GM23338 (cell line): ENCODE measurements around the gene ADAMTSL5. TPM values are rescaled to one million over a fixed set of nuclear protein-coding genes. Genes with fewer than 3 reads are reported as not detected.

ENCODE experiments used
- ATAC-seq: fragments of 200-7000 bp; cut with Tn5 transposase; 3 replicates; pipeline ENCODE4 v1.9.1; 2020
- DNase-seq: peaks from one replicate; pipeline ENCODE4 v3.0.0-alpha.2; 2015; ENCODE audit warnings: low spot score
- H2AFZ ChIP-seq: fragments of 200-600 bp; sonication (generic); 2 replicates; pipeline ENCODE4 v1.8.0; 2016; ENCODE audit warnings: antibody characterized with exemption, mild to moderate bottlenecking, moderate library complexity
- H3F3A ChIP-seq: fragments of 200-600 bp; sonication (generic); replicated peaks from 2 replicates; pipeline ENCODE4 v1.8.0; 2017; ENCODE audit warnings: antibody characterized with exemption, mixed run types, low read depth
- H3K27ac ChIP-seq: fragments of 200-600 bp; sonication (generic); 2 replicates; pipeline ENCODE4 v1.6.1; 2016; ENCODE audit warnings: low read depth
- H3K27me3 ChIP-seq: fragments of 200-600 bp; sonication (generic); 2 replicates; pipeline ENCODE4 v1.8.0; 2016; ENCODE audit warnings: mild to moderate bottlenecking, mixed run types, moderate library complexity; ENCODE audit not compliant: insufficient read depth
- H3K36me3 ChIP-seq: fragments of 200-600 bp; sonication (generic); 2 replicates; pipeline ENCODE4 v1.8.0; 2016; ENCODE audit warnings: mild to moderate bottlenecking; ENCODE audit not compliant: insufficient read depth
- H3K4me1 ChIP-seq: fragments of 200-600 bp; sonication (generic); 2 replicates; pipeline ENCODE4 v1.8.0; 2016; ENCODE audit warnings: mild to moderate bottlenecking, moderate library complexity; ENCODE audit not compliant: insufficient read depth
- H3K4me2 ChIP-seq: fragments of 200-600 bp; sonication (generic); 2 replicates; pipeline ENCODE4 v1.7.1; 2017; ENCODE audit warnings: mixed run types
- H3K4me3 ChIP-seq: fragments of 200-600 bp; sonication (generic); 2 replicates; pipeline ENCODE4 v1.6.1; 2016; ENCODE audit warnings: mixed run types
- H3K79me2 ChIP-seq: fragments of 200-600 bp; sonication (generic); replicated peaks from 2 replicates; pipeline ENCODE4 v1.8.0; 2017; ENCODE audit warnings: mild to moderate bottlenecking; ENCODE audit not compliant: insufficient read depth
- H3K9me2 ChIP-seq: fragments of 200-600 bp; sonication (generic); 2 replicates; pipeline ENCODE4 v1.8.0; 2017; ENCODE audit not compliant: insufficient read depth
- H4K20me1 ChIP-seq: fragments of 200-600 bp; sonication (generic); replicated peaks from 2 replicates; pipeline ENCODE4 v1.8.0; 2017; ENCODE audit warnings: mild to moderate bottlenecking; ENCODE audit not compliant: insufficient read depth
- H3K27ac Mint-ChIP-seq: 2 replicates; pipeline ENCODE4 v1.8.0; 2020; ENCODE audit warnings: inconsistent platforms, mild to moderate bottlenecking, moderate library complexity, mixed read lengths
- H3K27me3 Mint-ChIP-seq: 3 replicates; pipeline ENCODE4 v1.8.0; 2022; ENCODE audit warnings: low read depth, mild to moderate bottlenecking, moderate library complexity, mixed read lengths, inconsistent platforms; ENCODE audit not compliant: insufficient read depth, poor library complexity
- H3K36me3 Mint-ChIP-seq: 3 replicates; pipeline ENCODE4 v1.8.0; 2021; ENCODE audit warnings: low read depth, mild to moderate bottlenecking, inconsistent platforms, moderate library complexity, mixed read lengths
- H3K4me1 Mint-ChIP-seq: 3 replicates; pipeline ENCODE4 v1.8.0; 2020; ENCODE audit warnings: mild to moderate bottlenecking, inconsistent platforms, mixed read lengths
- H3K4me3 Mint-ChIP-seq: 3 replicates; pipeline ENCODE4 v1.8.0; 2021; ENCODE audit warnings: moderate library complexity, mild to moderate bottlenecking, inconsistent platforms, mixed read lengths
- H3K9me3 Mint-ChIP-seq: 3 replicates; pipeline ENCODE4 v1.8.0; 2020; ENCODE audit warnings: moderate library complexity, mild to moderate bottlenecking, inconsistent platforms, mixed read lengths
- CTCF ChIP-seq, 2 experiments: fragments of 200-600 bp in 1 of 2; sonication (generic) in 1 of 2; conservative IDR thresholded peaks; 2 replicates each; pipeline versions ENCODE4 v1.5.1 to v1.6.1; 2016 to 2017; ENCODE audit warnings: antibody characterized with exemption in 2 of 2, low read depth in 2 of 2, mild to moderate bottlenecking in 2 of 2, moderate library complexity in 1 of 2
- EZH2 ChIP-seq: fragments of 200-600 bp; sonication (generic); IDR thresholded peaks from one replicate; pipeline ENCODE4 v1.8.0; 2017; ENCODE audit warnings: antibody characterized with exemption, mild to moderate bottlenecking, low read depth; ENCODE audit not compliant: unreplicated experiment
- EZH2phosphoT487 ChIP-seq: fragments of 200-600 bp; sonication (generic); IDR thresholded peaks from one replicate; pipeline ENCODE4 v1.8.1; 2018; ENCODE audit warnings: antibody characterized with exemption; ENCODE audit not compliant: unreplicated experiment
- JUNB ChIP-seq: IDR thresholded peaks from one replicate; pipeline ENCODE4 v1.6.1; 2016; ENCODE audit warnings: antibody characterized with exemption; ENCODE audit not compliant: unreplicated experiment
- NANOG ChIP-seq: IDR thresholded peaks from 2 replicates; pipeline ENCODE4 v1.6.1; 2016; ENCODE audit warnings: antibody characterized with exemption, borderline replicate concordance
- STAT1 ChIP-seq: IDR thresholded peaks from one replicate; pipeline ENCODE4 v1.6.1; 2016; ENCODE audit warnings: antibody characterized with exemption; ENCODE audit not compliant: unreplicated experiment
- ZNF114 ChIP-seq: fragments of 250-450 bp; sonication (Bioruptor Pico); IDR thresholded peaks from 2 replicates; pipeline ENCODE4 v1.5.0; 2020; ENCODE audit warnings: mild to moderate bottlenecking, moderate library complexity
- ZNF331 ChIP-seq: fragments of 250-450 bp; sonication (Bioruptor Pico); IDR thresholded peaks from 2 replicates; pipeline ENCODE4 v1.5.0; 2020; ENCODE audit warnings: low read depth, mild to moderate bottlenecking, moderate library complexity
- polyA plus RNA-seq: library from polyadenylated mRNA; unstranded; fragments of >200 nt; fragmentation: Nextera tagmentation; extraction: Ambion mirVana; gene quantifications from 2 replicates; pipeline ENCODE4 v1.2.1, GENCODE V29; 2016
- total RNA-seq: library from RNA; depleted of rRNA; stranded (reverse); fragments of >200 nt; shearing (Covaris generic); gene quantifications from 2 replicates; pipeline ENCODE4 v1.2.3, GENCODE V29; 2014
- TF ChIP-seq, protein P1 (sequence below): IDR thresholded peaks from 2 replicates; pipeline ENCODE4 v1.6.1; 2016; ENCODE audit warnings: antibody characterized with exemption
- TF ChIP-seq, protein P2 (sequence below): fragments of 250-450 bp; sonication (Bioruptor Pico); IDR thresholded peaks from 2 replicates; pipeline ENCODE4 v1.5.0; 2020; ENCODE audit warnings: mild to moderate bottlenecking, moderate library complexity

The ADAMTSL5 gene
- total and polyA plus RNA-seq, 2 experiments from 2014 or later = 0.10 to 0.97 TPM

- H3K9me3 Mint-ChIP-seq = peaks cover 5% of the 10 kb centered on the region; the same call in 1 of the 3 replicates
- peaks cover 9% of the 10 kb centered on the region; the same call in 1 of the 2 replicates for H3F3A ChIP-seq
- no peak overlapping the region for H3K4me3 ChIP-seq
- H3K4me1 Mint-ChIP-seq = no peaks in the 10 kb centered on the region; the same call in 2 of the 3 replicates
- peaks cover 8% of the 10 kb centered on the region; the same call in 1 of the 2 replicates for H3K27me3 ChIP-seq
- no peaks in the 10 kb centered on the region for H3K36me3 ChIP-seq
- no peaks in the 10 kb centered on the region for H3K79me2 ChIP-seq
- no peaks in the 10 kb centered on the region for H4K20me1 ChIP-seq
- H3K27ac ChIP-seq = no peak overlapping the region
- H3K4me1 ChIP-seq = no peaks in the 10 kb centered on the region
- no peak for DNase-seq
- H3K9me2 ChIP-seq = no peaks in the 10 kb centered on the region
- TF ChIP-seq STAT1 (no peak), EZH2phosphoT487 (no peak), ZNF331 (CRISPR knock-in tag) (no peak), NANOG (no peak), CTCF (conservative IDR thresholded peaks at IDR 0.05; ENCODE audit: low read depth in 2 of 2) (no peak), ZNF114 (no peak), JUNB (no peak), EZH2 (no peak)
- TF ChIP-seq, protein P1, sequence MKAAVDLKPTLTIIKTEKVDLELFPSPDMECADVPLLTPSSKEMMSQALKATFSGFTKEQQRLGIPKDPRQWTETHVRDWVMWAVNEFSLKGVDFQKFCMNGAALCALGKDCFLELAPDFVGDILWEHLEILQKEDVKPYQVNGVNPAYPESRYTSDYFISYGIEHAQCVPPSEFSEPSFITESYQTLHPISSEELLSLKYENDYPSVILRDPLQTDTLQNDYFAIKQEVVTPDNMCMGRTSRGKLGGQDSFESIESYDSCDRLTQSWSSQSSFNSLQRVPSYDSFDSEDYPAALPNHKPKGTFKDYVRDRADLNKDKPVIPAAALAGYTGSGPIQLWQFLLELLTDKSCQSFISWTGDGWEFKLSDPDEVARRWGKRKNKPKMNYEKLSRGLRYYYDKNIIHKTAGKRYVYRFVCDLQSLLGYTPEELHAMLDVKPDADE = no peak
- TF ChIP-seq, protein P2, sequence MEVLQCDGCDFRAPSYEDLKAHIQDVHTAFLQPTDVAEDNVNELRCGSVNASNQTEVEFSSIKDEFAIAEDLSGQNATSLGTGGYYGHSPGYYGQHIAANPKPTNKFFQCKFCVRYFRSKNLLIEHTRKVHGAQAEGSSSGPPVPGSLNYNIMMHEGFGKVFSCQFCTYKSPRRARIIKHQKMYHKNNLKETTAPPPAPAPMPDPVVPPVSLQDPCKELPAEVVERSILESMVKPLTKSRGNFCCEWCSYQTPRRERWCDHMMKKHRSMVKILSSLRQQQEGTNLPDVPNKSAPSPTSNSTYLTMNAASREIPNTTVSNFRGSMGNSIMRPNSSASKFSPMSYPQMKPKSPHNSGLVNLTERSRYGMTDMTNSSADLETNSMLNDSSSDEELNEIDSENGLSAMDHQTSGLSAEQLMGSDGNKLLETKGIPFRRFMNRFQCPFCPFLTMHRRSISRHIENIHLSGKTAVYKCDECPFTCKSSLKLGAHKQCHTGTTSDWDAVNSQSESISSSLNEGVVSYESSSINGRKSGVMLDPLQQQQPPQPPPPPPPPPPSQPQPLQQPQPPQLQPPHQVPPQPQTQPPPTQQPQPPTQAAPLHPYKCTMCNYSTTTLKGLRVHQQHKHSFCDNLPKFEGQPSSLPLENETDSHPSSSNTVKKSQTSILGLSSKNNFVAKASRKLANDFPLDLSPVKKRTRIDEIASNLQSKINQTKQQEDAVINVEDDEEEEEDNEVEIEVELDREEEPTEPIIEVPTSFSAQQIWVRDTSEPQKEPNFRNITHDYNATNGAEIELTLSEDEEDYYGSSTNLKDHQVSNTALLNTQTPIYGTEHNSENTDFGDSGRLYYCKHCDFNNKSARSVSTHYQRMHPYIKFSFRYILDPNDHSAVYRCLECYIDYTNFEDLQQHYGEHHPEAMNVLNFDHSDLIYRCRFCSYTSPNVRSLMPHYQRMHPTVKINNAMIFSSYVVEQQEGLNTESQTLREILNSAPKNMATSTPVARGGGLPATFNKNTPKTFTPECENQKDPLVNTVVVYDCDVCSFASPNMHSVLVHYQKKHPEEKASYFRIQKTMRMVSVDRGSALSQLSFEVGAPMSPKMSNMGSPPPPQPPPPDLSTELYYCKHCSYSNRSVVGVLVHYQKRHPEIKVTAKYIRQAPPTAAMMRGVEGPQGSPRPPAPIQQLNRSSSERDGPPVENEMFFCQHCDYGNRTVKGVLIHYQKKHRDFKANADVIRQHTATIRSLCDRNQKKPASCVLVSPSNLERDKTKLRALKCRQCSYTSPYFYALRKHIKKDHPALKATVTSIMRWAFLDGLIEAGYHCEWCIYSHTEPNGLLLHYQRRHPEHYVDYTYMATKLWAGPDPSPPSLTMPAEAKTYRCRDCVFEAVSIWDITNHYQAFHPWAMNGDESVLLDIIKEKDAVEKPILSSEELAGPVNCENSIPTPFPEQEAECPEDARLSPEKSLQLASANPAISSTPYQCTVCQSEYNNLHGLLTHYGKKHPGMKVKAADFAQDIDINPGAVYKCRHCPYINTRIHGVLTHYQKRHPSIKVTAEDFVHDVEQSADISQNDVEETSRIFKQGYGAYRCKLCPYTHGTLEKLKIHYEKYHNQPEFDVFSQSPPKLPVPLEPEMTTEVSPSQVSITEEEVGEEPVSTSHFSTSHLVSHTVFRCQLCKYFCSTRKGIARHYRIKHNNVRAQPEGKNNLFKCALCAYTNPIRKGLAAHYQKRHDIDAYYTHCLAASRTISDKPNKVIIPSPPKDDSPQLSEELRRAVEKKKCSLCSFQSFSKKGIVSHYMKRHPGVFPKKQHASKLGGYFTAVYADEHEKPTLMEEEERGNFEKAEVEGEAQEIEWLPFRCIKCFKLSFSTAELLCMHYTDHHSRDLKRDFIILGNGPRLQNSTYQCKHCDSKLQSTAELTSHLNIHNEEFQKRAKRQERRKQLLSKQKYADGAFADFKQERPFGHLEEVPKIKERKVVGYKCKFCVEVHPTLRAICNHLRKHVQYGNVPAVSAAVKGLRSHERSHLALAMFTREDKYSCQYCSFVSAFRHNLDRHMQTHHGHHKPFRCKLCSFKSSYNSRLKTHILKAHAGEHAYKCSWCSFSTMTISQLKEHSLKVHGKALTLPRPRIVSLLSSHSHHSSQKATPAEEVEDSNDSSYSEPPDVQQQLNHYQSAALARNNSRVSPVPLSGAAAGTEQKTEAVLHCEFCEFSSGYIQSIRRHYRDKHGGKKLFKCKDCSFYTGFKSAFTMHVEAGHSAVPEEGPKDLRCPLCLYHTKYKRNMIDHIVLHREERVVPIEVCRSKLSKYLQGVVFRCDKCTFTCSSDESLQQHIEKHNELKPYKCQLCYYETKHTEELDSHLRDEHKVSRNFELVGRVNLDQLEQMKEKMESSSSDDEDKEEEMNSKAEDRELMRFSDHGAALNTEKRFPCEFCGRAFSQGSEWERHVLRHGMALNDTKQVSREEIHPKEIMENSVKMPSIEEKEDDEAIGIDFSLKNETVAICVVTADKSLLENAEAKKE (CRISPR knock-in tag) = no peak
- no peak overlapping the region for H3K4me2 ChIP-seq
- H3K4me3 Mint-ChIP-seq = no peak overlapping the region
- no peak for ATAC-seq
- no peak overlapping the region for H2AFZ ChIP-seq
- no peak overlapping the region for H3K27ac Mint-ChIP-seq
- peaks cover 24% of the 10 kb centered on the region for H3K27me3 Mint-ChIP-seq
- H3K36me3 Mint-ChIP-seq = no peaks in the 10 kb centered on the region
These were observed 2.0 kb downstream of the ADAMTSL5 start for GRCh38 chr19:1510807-1511206.
